HUES6 (cell line): ENCODE results near the gene CHCHD6.

ENCODE experiments used
- H3K27ac ChIP-seq: 2 replicates; pipeline ENCODE4 v1.7.0; 2013; ENCODE audit warnings: low read depth, mild to moderate bottlenecking, low read length, inconsistent platforms
- H3K27me3 ChIP-seq: 2 replicates; pipeline ENCODE4 v1.6.1; 2013; ENCODE audit warnings: low read length; ENCODE audit not compliant: control insufficient read depth, insufficient read depth
- H3K36me3 ChIP-seq: 2 replicates; pipeline ENCODE4 v1.6.1; 2013; ENCODE audit warnings: low read length; ENCODE audit not compliant: control insufficient read depth, insufficient read depth
- H3K4me1 ChIP-seq: 2 replicates; pipeline ENCODE4 v1.6.1; 2013; ENCODE audit warnings: low read length; ENCODE audit not compliant: control insufficient read depth, insufficient read depth
- H3K4me3 ChIP-seq: 2 replicates; pipeline ENCODE4 v1.5.1; 2013; ENCODE audit warnings: low read depth, low read length
- H3K9ac ChIP-seq: one replicate; pipeline ENCODE4 v1.6.1; 2013; ENCODE audit warnings: mild to moderate bottlenecking, low read length
- H3K9me3 ChIP-seq: 2 replicates; pipeline ENCODE4 v1.6.1; 2013; ENCODE audit warnings: low read depth, low read length; ENCODE audit not compliant: control insufficient read depth, insufficient read depth

The CHCHD6 gene

GRCh38 chr3:126963261-126964190 is 259.5 kb downstream of the CHCHD6 start:
- Histone ChIP-seq H3K4me3 (no peak overlapping the region), H3K9ac (no peak overlapping the region), H3K36me3 (no peaks in the 10 kb centered on the region), H3K27me3 (no peaks in the 10 kb centered on the region), H3K9me3 (no peaks in the 10 kb centered on the region), H3K27ac (no peak overlapping the region), H3K4me1 (peaks cover 23% of the 10 kb centered on the region)

- H3K27ac ChIP-seq, result no peak overlapping the region
- no peaks in the 10 kb centered on the region for H3K36me3 ChIP-seq
- no peaks in the 10 kb centered on the region for H3K9me3 ChIP-seq
- no peak overlapping the region for H3K9ac ChIP-seq
- H3K4me3 ChIP-seq, result no peak overlapping the region
- H3K27me3 ChIP-seq, result no peaks in the 10 kb centered on the region
- H3K4me1 ChIP-seq, result peaks cover 31% of the 10 kb centered on the region
These were observed 260.2 kb downstream of the CHCHD6 start for GRCh38 chr3:126964261-126964660.

GRCh38 chr3:126964950-126965349 is 260.9 kb downstream of the CHCHD6 start:
- Histone ChIP-seq H3K27ac (no peak overlapping the region), H3K4me1 (peaks cover 30% of the 10 kb centered on the region), H3K4me3 (no peak overlapping the region), H3K36me3 (no peaks in the 10 kb centered on the region), H3K27me3 (no peaks in the 10 kb centered on the region), H3K9me3 (no peaks in the 10 kb centered on the region), H3K9ac (no peak overlapping the region)

GRCh38 chr3:126965526-126966080 is 261.6 kb downstream of the CHCHD6 start:
- Histone ChIP-seq H3K4me3 (no peak overlapping the region), H3K27ac (no peak overlapping the region), H3K4me1 (peaks cover 23% of the 10 kb centered on the region), H3K36me3 (no peaks in the 10 kb centered on the region), H3K27me3 (no peaks in the 10 kb centered on the region), H3K9me3 (no peaks in the 10 kb centered on the region), H3K9ac (no peak overlapping the region)

- Histone ChIP-seq H3K27ac (no peak overlapping the region), H3K9ac (no peak overlapping the region), H3K27me3 (no peaks in the 10 kb centered on the region), H3K4me3 (no peak overlapping the region), H3K4me1 (peaks cover 22% of the 10 kb centered on the region), H3K9me3 (no peaks in the 10 kb centered on the region), H3K36me3 (no peaks in the 10 kb centered on the region)
These were observed 263.3 kb downstream of the CHCHD6 start for GRCh38 chr3:126967386-126967785.

GRCh38 chr3:126968391-126969390 is 264.7 kb downstream of the CHCHD6 start:
- no peaks in the 10 kb centered on the region for H3K9me3 ChIP-seq
- no peak overlapping the region for H3K4me3 ChIP-seq

GRCh38 chr3:126969586-126969985 is 265.5 kb downstream of the CHCHD6 start:
- Histone ChIP-seq H3K9ac (no peak overlapping the region), H3K9me3 (peaks cover 8% of the 10 kb centered on the region), H3K27me3 (no peaks in the 10 kb centered on the region), H3K36me3 (no peaks in the 10 kb centered on the region), H3K4me3 (no peak overlapping the region), H3K4me1 (peaks cover 22% of the 10 kb centered on the region), H3K27ac (no peak overlapping the region)

More at GRCh38 chr3:126968391-126969390, 264.7 kb downstream of the CHCHD6 start:
- peaks cover 22% of the 10 kb centered on the region for H3K4me1 ChIP-seq
- no peak overlapping the region for H3K9ac ChIP-seq
- no peaks in the 10 kb centered on the region for H3K27me3 ChIP-seq
- H3K36me3 ChIP-seq, result no peaks in the 10 kb centered on the region
- H3K27ac ChIP-seq, result no peak overlapping the region

GRCh38 chr3:126970101-126970500 is 266.1 kb downstream of the CHCHD6 start:
- Histone ChIP-seq H3K4me1 (peaks cover 22% of the 10 kb centered on the region), H3K9me3 (peaks cover 12% of the 10 kb centered on the region), H3K4me3 (no peak overlapping the region), H3K27ac (no peak overlapping the region), H3K36me3 (no peaks in the 10 kb centered on the region), H3K27me3 (no peaks in the 10 kb centered on the region), H3K9ac (no peak overlapping the region)

- Histone ChIP-seq H3K9ac (no peak overlapping the region), H3K27me3 (no peaks in the 10 kb centered on the region), H3K9me3 (peaks cover 15% of the 10 kb centered on the region), H3K36me3 (no peaks in the 10 kb centered on the region), H3K4me1 (peaks cover 22% of the 10 kb centered on the region), H3K4me3 (no peak overlapping the region), H3K27ac (no peak overlapping the region)
These were observed 266.9 kb downstream of the CHCHD6 start for GRCh38 chr3:126970921-126971320.

GRCh38 chr3:126971891-126972351 is 267.9 kb downstream of the CHCHD6 start:
- H3K36me3 ChIP-seq, result no peaks in the 10 kb centered on the region
- H3K4me3 ChIP-seq, result no peak overlapping the region
- no peak overlapping the region for H3K9ac ChIP-seq
- H3K27me3 ChIP-seq, result no peaks in the 10 kb centered on the region
- peaks cover 15% of the 10 kb centered on the region for H3K9me3 ChIP-seq
- H3K27ac ChIP-seq, result no peak overlapping the region
- H3K4me1 ChIP-seq, result peaks cover 22% of the 10 kb centered on the region
